ENCODE measurements around the gene SLC5A6. TPM values are rescaled to one million over a fixed set of nuclear protein-coding genes. Genes with fewer than 3 reads are reported as not detected.
"Not testable (repeated sequence)": the region's sequence is repeated elsewhere in the genome, so short reads cannot be mapped to it uniquely, and the experiment has no call there.

SLC5A6 gene
- total and polyA plus RNA-seq, 7 donors, result 2.4 to 26.7 (median 11.1) TPM

GRCh38 chr2:27199241-27199640, 12.8 kb downstream of the SLC5A6 start:
- 87 to 88% methylated on average over 2 of the region's 2 CpGs for WGBS, 2 donors
- no peaks in the 10 kb centered on the region for H3K27me3 ChIP-seq
- no peak overlapping the region for H3K4me3 ChIP-seq
- no peaks in the 10 kb centered on the region for H3K9me3 ChIP-seq
- TF ChIP-seq POLR2A (IDR thresholded peaks at IDR 0.05), result no peak
- no peak for TF ChIP-seq EP300 (IDR thresholded peaks at IDR 0.05)
- no peak for TF ChIP-seq POLR2AphosphoS5 (IDR thresholded peaks at IDR 0.05)
- no peak for TF ChIP-seq CTCF (IDR thresholded peaks at IDR 0.05)
- DNase-seq, result no peak
- peaks cover 0 to 40% (median 12%) of the 10 kb centered on the region in 4 donors for H3K36me3 ChIP-seq
- no peak overlapping the region for H3K27ac ChIP-seq
- H3K4me1 ChIP-seq, result no peaks in the 10 kb centered on the region
- intact Hi-C loops (cut with DNase I), result no loop called here

- WGBS, 2 donors, result 68 to 81% methylated on average over 2 of the region's 2 CpGs
- Histone ChIP-seq H3K9me3 (no peaks in the 10 kb centered on the region), H3K4me3 (no peak overlapping the region), H3K4me1 (no peaks in the 10 kb centered on the region), H3K27ac (no peak overlapping the region), H3K27me3 (no peaks in the 10 kb centered on the region), H3K36me3 (peaks cover 0 to 34% (median 9%) of the 10 kb centered on the region in 4 donors)
- TF ChIP-seq CTCF (IDR thresholded peaks at IDR 0.05) (no peak), POLR2AphosphoS5 (IDR thresholded peaks at IDR 0.05) (no peak), POLR2A (IDR thresholded peaks at IDR 0.05) (no peak), EP300 (IDR thresholded peaks at IDR 0.05) (no peak)
- no peak for DNase-seq
- intact Hi-C loops (cut with DNase I), result no loop called here
These were observed 13.4 kb downstream of the SLC5A6 start for GRCh38 chr2:27198627-27199026.

- H3K36me3 ChIP-seq, result peaks cover 0 to 29% (median 5%) of the 10 kb centered on the region in 4 donors
- H3K4me3 ChIP-seq; intact Hi-C loops (cut with DNase I); H3K4me1 ChIP-seq; H3K9me3 ChIP-seq; DNase-seq; H3K27me3 ChIP-seq; H3K27ac ChIP-seq: not testable (repeated sequence)
- 94 to 96% methylated on average over 3 of the region's 3 CpGs for WGBS, 2 donors
These were observed 14.0 kb downstream of the SLC5A6 start for GRCh38 chr2:27198068-27198467.

- 41 to 75% methylated on average over 3 of the region's 3 CpGs for WGBS, 2 donors
- H3K9me3 ChIP-seq; DNase-seq; H3K4me3 ChIP-seq; H3K27me3 ChIP-seq; H3K27ac ChIP-seq; intact Hi-C loops (cut with DNase I); H3K4me1 ChIP-seq: not testable (repeated sequence)
- peaks cover 0 to 11% (median 2%) of the 10 kb centered on the region in 4 donors for H3K36me3 ChIP-seq
These were observed 16.3 kb downstream of the SLC5A6 start for GRCh38 chr2:27195799-27196198.

GRCh38 chr2:27194538-27195354, 17.3 kb downstream of the SLC5A6 start:
- Histone ChIP-seq H3K9me3 (no peaks in the 10 kb centered on the region), H3K27me3 (no peaks in the 10 kb centered on the region), H3K27ac (no peak overlapping the region), H3K4me3 (no peak overlapping the region), H3K4me1 (no peaks in the 10 kb centered on the region), H3K36me3 (peaks cover 0 to under 1% (median 0%) of the 10 kb centered on the region in 4 donors)
- WGBS, 2 donors, result 24 to 67% methylated on average over 17 of the region's 17 CpGs
- intact Hi-C loops (cut with DNase I), result no loop called here
- no peak for TF ChIP-seq CTCF (IDR thresholded peaks at IDR 0.05)
- no peak for TF ChIP-seq EP300 (IDR thresholded peaks at IDR 0.05)
- DNase-seq, result no peak

Data from sigmoid colon (tissue), 7 donors.